Skeletal muscle tissue (tissue), 4 donors: ENCODE results near the gene CLCN4. TPM values are rescaled to one million over a fixed set of nuclear protein-coding genes. Genes with fewer than 3 reads are reported as not detected.

Experiments
- H3K27ac ChIP-seq: one replicate; pipeline ENCODE4 v1.7.0; 2013; ENCODE audit warnings: mild to moderate bottlenecking, low read depth, low read length, inconsistent platforms
- H3K27me3 ChIP-seq, 3 donors: one replicate each; pipeline ENCODE4 v1.7.0; 2013; ENCODE audit warnings: low read length in 3 of 3; ENCODE audit not compliant: control insufficient read depth in 3 of 3, insufficient read depth in 3 of 3
- H3K36me3 ChIP-seq, 3 donors: one replicate each; pipeline ENCODE4 v1.7.0; 2013; ENCODE audit warnings: low read length in 3 of 3; ENCODE audit not compliant: control insufficient read depth in 3 of 3, insufficient read depth in 3 of 3
- H3K4me1 ChIP-seq, 3 donors: one replicate each; pipeline ENCODE4 v1.7.0; 2013; ENCODE audit warnings: low read length in 3 of 3, mild to moderate bottlenecking in 3 of 3; ENCODE audit not compliant: control insufficient read depth in 3 of 3, insufficient read depth in 3 of 3
- H3K4me3 ChIP-seq, 3 donors: one replicate each; pipeline ENCODE4 v1.7.0; 2013; ENCODE audit warnings: low read length in 3 of 3
- H3K9ac ChIP-seq, 3 donors: one replicate each; pipeline ENCODE4 v1.7.0; 2013; ENCODE audit warnings: low read length in 3 of 3, mild to moderate bottlenecking in 3 of 3, moderate library complexity in 2 of 3, low read depth in 1 of 3
- H3K9me3 ChIP-seq, 3 donors: one replicate each; pipeline ENCODE4 v1.7.0; 2013; ENCODE audit warnings: low read length in 3 of 3; ENCODE audit not compliant: control insufficient read depth in 3 of 3
- total RNA-seq: library from RNA; depleted of rRNA; stranded (reverse); fragments of >200 nt; gene quantifications from one replicate; pipeline ENCODE4 v1.2.3, GENCODE V29; 2014
- donor health status: Osteomylitis.

Gene CLCN4
- total RNA-seq, 1 donor from 2014 or later = 15.7 TPM

DNA sequence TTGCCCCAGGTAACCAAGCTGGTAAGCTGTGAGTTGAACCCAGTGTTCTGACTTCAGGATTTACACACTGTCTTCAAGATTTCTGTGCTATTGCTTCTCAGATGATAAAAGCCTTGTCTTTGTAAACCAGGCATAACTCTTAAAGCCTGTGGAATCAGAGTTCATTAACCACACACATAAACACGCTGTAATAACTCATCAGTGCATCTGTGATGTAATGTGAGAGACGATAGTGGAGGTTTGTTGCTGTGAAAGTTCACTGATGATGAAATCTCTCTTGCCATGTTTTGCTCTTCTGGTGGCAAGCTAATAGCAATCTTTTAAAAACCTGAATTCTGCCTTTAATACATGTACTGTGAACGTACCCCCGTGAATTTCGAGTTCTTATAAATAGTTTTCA, 41.5 kb downstream of the CLCN4 start:
- peaks cover 0 to 2% (median 0%) of the 10 kb centered on the region in 3 donors for H3K4me1 ChIP-seq
- H3K27ac ChIP-seq = no peak overlapping the region
- H3K9me3 ChIP-seq = no peaks in the 10 kb centered on the region

GRCh38 chrX:10199212-10199611, 42.4 kb downstream of the CLCN4 start:
- H3K27me3 ChIP-seq = no peaks in the 10 kb centered on the region
- H3K9me3 ChIP-seq = no peaks in the 10 kb centered on the region
- H3K4me1 ChIP-seq = peaks cover 0 to 2% (median 0%) of the 10 kb centered on the region in 3 donors
- H3K4me3 ChIP-seq = no peak overlapping the region
- H3K27ac ChIP-seq = no peak overlapping the region
- no peak overlapping the region for H3K9ac ChIP-seq
- H3K36me3 ChIP-seq = peaks cover 0 to 3% (median 0%) of the 10 kb centered on the region in 3 donors

More for the DNA sequence above, 41.5 kb downstream of the CLCN4 start:
- Histone ChIP-seq H3K9ac (no peak overlapping the region), H3K27me3 (no peaks in the 10 kb centered on the region), H3K36me3 (peaks cover 0 to 3% (median 0%) of the 10 kb centered on the region in 3 donors), H3K4me3 (no peak overlapping the region)

DNA sequence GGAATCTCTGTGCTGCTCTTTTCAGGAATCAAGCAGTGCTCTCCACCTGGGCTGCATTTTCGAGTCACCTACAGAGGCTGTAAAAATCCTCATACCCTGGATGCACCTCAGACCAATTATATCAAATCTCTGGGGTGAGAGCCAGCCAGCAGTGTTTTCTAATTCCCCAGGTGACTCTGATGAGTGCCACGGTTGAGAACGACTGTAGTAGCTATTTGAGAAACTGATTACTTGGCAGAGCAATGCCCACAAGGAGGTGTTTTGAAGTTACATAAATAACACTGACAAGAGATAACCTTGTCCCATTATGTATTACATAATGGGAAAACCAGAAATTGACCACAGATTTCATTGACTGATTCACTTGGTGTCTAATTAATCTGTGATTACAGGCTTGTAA, 46.8 kb downstream of the CLCN4 start:
- H3K36me3 ChIP-seq = peaks cover 0 to 3% (median 2%) of the 10 kb centered on the region in 3 donors
- no peak overlapping the region for H3K27ac ChIP-seq
- no peaks in the 10 kb centered on the region for H3K4me1 ChIP-seq
- H3K27me3 ChIP-seq = no peaks in the 10 kb centered on the region
- no peaks in the 10 kb centered on the region for H3K9me3 ChIP-seq
- no peak overlapping the region for H3K4me3 ChIP-seq
- H3K9ac ChIP-seq = no peak overlapping the region

DNA sequence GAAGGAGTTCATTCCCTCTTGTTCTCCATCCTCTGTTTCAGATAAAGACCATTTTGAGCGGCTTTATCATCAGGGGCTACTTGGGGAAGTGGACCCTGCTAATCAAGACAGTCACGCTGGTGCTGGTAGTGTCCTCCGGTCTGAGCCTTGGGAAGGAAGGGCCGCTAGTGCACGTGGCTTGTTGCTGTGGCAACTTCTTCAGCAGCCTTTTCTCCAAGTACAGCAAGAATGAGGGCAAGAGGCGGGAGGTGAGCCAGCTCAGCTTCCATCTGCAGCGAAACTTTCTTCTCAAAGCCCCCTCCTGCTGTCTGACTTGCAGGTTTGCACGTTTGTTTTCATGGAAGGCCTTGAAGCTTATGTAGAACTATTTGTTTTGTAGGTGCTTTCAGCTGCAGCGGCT, 49.5 kb downstream of the CLCN4 start:
- Histone ChIP-seq H3K9ac (no peak overlapping the region), H3K36me3 (peaks cover 2 to 3% (median 2%) of the 10 kb centered on the region in 3 donors), H3K27me3 (no peaks in the 10 kb centered on the region), H3K4me3 (no peak overlapping the region), H3K9me3 (no peaks in the 10 kb centered on the region), H3K27ac (no peak overlapping the region), H3K4me1 (no peaks in the 10 kb centered on the region)

- no peak overlapping the region for H3K4me3 ChIP-seq
- H3K9ac ChIP-seq = no peak overlapping the region
- H3K27me3 ChIP-seq = no peaks in the 10 kb centered on the region
- H3K36me3 ChIP-seq = peaks cover 2 to 9% (median 3%) of the 10 kb centered on the region in 3 donors
- no peaks in the 10 kb centered on the region for H3K9me3 ChIP-seq
- H3K27ac ChIP-seq = no peak overlapping the region
- H3K4me1 ChIP-seq = no peaks in the 10 kb centered on the region
These were observed 51.6 kb downstream of the CLCN4 start for GRCh38 chrX:10208281-10208856.

GRCh38 chrX:10208953-10209352, 52.2 kb downstream of the CLCN4 start:
- Histone ChIP-seq H3K27me3 (no peaks in the 10 kb centered on the region), H3K9me3 (no peaks in the 10 kb centered on the region), H3K4me1 (no peaks in the 10 kb centered on the region), H3K36me3 (peaks cover 4 to 13% (median 7%) of the 10 kb centered on the region in 3 donors), H3K4me3 (no peak overlapping the region), H3K27ac (no peak overlapping the region), H3K9ac (no peak overlapping the region)

DNA sequence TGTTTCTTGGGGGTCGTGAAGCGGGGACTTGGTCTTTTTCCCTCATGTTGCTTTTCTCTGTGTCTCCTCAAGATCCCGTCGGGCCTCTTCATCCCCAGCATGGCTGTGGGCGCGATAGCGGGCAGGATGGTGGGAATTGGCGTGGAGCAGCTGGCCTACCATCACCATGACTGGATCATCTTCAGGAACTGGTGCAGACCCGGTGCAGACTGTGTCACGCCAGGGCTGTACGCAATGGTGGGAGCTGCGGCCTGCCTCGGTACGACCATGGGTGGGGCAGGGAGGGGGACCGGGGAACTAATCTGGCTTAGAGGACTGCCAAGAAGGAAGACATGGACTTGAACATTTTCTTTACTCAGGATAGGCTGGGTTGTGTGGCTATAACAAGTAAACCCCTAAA, 55.6 kb downstream of the CLCN4 start:
- H3K27me3 ChIP-seq = no peaks in the 10 kb centered on the region
- no peak overlapping the region for H3K9ac ChIP-seq
- no peaks in the 10 kb centered on the region for H3K4me1 ChIP-seq
- no peaks in the 10 kb centered on the region for H3K9me3 ChIP-seq
- H3K27ac ChIP-seq = no peak overlapping the region
- peaks cover 6 to 16% (median 12%) of the 10 kb centered on the region in 3 donors for H3K36me3 ChIP-seq
- H3K4me3 ChIP-seq = no peak overlapping the region

GRCh38 chrX:10213716-10214115, 56.9 kb downstream of the CLCN4 start:
- no peak overlapping the region for H3K27ac ChIP-seq
- H3K4me3 ChIP-seq = no peak overlapping the region
- H3K9ac ChIP-seq = no peak overlapping the region
- H3K9me3 ChIP-seq = no peaks in the 10 kb centered on the region
- H3K36me3 ChIP-seq = peaks cover 6 to 16% (median 12%) of the 10 kb centered on the region in 3 donors
- H3K27me3 ChIP-seq = no peaks in the 10 kb centered on the region
- H3K4me1 ChIP-seq = no peaks in the 10 kb centered on the region

GRCh38 chrX:10216208-10216607, 59.4 kb downstream of the CLCN4 start:
- Histone ChIP-seq H3K4me1 (peaks cover 0 to 8% (median 2%) of the 10 kb centered on the region in 3 donors), H3K27ac (no peak overlapping the region), H3K9me3 (no peaks in the 10 kb centered on the region), H3K9ac (no peak overlapping the region), H3K27me3 (no peaks in the 10 kb centered on the region), H3K4me3 (no peak overlapping the region), H3K36me3 (peaks cover 10 to 22% (median 11%) of the 10 kb centered on the region in 3 donors)

- Histone ChIP-seq H3K36me3 (peaks cover 10 to 26% (median 15%) of the 10 kb centered on the region in 3 donors), H3K27ac (no peak overlapping the region), H3K9me3 (no peaks in the 10 kb centered on the region), H3K4me1 (peaks cover 0 to 8% (median 2%) of the 10 kb centered on the region in 3 donors), H3K9ac (no peak overlapping the region), H3K27me3 (no peaks in the 10 kb centered on the region), H3K4me3 (no peak overlapping the region)
These were observed 60.4 kb downstream of the CLCN4 start for GRCh38 chrX:10217198-10217597.
